HUDEP-2 (cell line): Measurements from ENCODE around the gene PCK2.

Experiments used
- DNase-seq, 76 experiments: peaks; one replicate each; lab custom pipeline; 2025; ENCODE audit not compliant: unreplicated experiment in 76 of 76; lab: John Stamatoyannopoulos, UW

The PCK2 gene

DNA sequence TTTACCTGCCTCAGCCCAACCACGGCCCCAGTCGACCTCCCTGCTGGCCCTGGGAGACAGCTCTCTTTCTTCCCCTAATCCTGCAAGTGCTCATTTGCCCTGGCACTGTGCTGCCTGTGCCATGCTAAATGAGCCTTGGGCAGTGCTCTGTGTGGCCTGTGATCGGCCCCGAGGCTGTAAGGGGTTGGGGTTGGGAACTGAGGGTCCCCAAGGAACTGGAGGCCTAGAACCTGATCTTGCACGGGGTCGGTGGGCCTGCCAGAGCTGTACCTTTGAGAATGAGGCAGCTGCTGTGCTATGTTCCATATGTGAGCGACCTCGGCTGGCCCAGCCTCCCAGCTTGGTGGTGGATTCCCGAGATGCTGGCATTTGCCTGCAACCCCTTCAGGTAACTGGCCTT is 56.0 kb downstream of the PCK2 start:
- DNase-seq: no peak

DNA sequence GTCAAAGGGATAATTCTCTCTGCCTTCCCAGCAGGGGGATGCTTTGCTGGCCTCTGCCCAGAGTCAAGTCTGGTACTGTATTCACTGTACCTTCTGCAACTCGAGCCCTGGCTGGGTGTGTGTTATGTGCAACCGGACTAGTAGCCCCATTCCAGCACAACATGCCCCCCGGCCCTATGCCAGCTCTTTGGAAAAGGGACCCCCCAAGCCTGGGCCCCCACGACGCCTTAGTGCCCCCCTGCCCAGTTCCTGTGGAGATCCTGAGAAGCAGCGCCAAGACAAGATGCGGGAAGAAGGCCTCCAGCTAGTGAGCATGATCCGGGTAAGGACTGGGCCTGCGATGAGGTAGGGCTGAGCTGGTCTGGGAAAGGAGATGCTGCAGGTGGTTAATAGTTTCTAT is 56.5 kb downstream of the PCK2 start:
- no peak for DNase-seq

DNA sequence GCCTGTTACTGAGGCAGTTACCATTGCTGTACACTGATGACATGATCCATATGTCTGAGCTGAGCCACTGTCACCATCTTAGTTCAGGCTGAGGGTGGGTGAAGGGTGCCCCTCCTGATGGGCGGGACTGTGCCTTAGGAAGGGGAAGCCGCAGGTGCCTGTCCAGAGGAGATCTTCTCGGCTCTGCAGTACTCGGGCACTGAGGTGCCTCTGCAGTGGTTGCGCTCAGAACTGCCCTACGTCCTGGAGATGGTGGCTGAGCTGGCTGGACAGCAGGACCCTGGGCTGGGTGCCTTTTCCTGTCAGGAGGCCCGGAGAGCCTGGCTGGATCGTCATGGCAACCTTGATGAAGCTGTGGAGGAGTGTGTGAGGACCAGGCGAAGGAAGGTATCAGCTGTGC is 56.9 kb downstream of the PCK2 start:
- DNase-seq: no peak

DNA sequence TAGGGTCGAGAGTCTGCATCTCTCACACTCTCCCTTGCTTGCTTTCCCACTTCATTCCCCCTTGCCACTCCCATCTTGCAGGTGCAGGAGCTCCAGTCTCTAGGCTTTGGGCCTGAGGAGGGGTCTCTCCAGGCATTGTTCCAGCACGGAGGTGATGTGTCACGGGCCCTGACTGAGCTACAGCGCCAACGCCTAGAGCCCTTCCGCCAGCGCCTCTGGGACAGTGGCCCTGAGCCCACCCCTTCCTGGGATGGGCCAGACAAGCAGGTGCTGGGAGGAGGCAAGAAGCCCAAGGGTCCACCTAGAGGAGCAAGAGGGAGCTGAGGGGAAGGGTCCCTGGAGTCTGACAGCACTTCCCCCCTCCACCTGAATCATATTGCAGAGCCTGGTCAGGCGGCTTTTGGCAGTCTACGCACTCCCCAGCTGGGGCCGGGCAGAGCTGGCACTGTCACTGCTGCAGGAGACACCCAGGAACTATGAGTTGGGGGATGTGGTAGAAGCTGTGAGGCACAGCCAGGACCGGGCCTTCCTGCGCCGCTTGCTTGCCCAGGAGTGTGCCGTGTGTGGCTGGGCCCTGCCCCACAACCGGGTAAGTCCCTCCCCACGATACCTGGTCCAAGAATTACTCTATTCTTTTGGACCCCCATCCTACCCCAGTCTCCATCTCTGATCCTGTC is 57.4 kb downstream of the PCK2 start:
- no peak for DNase-seq
